Osteoblast (primary cell): ENCODE data around the gene SLC35C1. TPM values are rescaled to one million over a fixed set of nuclear protein-coding genes. Genes with fewer than 3 reads are reported as not detected.

Source experiments
- DNase-seq: peaks from one replicate; pipeline ENCODE4 v3.0.0; 2011; ENCODE audit warnings: low spot score, mixed read lengths; ENCODE audit not compliant: insufficient read length; ENCODE audit errors: missing footprints
- H2AFZ ChIP-seq: 2 replicates; pipeline ENCODE4 v1.6.0; 2011; ENCODE audit warnings: mild to moderate bottlenecking, low read length
- H3K27ac ChIP-seq: 2 replicates; pipeline ENCODE4 v1.5.1; 2011; ENCODE audit warnings: mild to moderate bottlenecking, low read depth, low read length, moderate library complexity
- H3K27me3 ChIP-seq: 2 replicates; pipeline ENCODE4 v1.6.0; 2012; ENCODE audit warnings: mild to moderate bottlenecking, control low read depth, inconsistent platforms, low read length, moderate library complexity; ENCODE audit not compliant: insufficient read depth
- H3K36me3 ChIP-seq: 2 replicates; pipeline ENCODE4 v1.5.1; 2011; ENCODE audit warnings: mild to moderate bottlenecking, low read length, control low read depth, moderate library complexity; ENCODE audit not compliant: insufficient read depth
- H3K4me1 ChIP-seq: 2 replicates; pipeline ENCODE4 v1.5.1; 2011; ENCODE audit warnings: mild to moderate bottlenecking, low read length, control low read depth, moderate library complexity; ENCODE audit not compliant: insufficient read depth
- H3K4me2 ChIP-seq: 2 replicates; pipeline ENCODE4 v1.6.0; 2011; ENCODE audit warnings: mild to moderate bottlenecking, low read length; ENCODE audit not compliant: insufficient read depth
- H3K4me3 ChIP-seq: fragments of 200-600 bp; sonication (generic); 3 replicates; pipeline ENCODE4 v1.5.1; 2012; ENCODE audit warnings: mild to moderate bottlenecking, low read length, inconsistent platforms; ENCODE audit not compliant: insufficient read depth
- H3K79me2 ChIP-seq: 2 replicates; pipeline ENCODE4 v1.6.0; 2012; ENCODE audit warnings: mild to moderate bottlenecking, low read length, control low read depth, inconsistent platforms; ENCODE audit not compliant: insufficient read depth
- H3K9me3 ChIP-seq: 2 replicates; pipeline ENCODE4 v1.5.1; 2011; ENCODE audit warnings: low read depth, low read length, control low read depth
- H4K20me1 ChIP-seq: 2 replicates; pipeline ENCODE4 v1.6.0; 2012; ENCODE audit warnings: mild to moderate bottlenecking, low read length, control low read depth; ENCODE audit not compliant: insufficient read depth
- CTCF ChIP-seq: IDR thresholded peaks from 2 replicates; pipeline ENCODE4 v1.5.1; 2011; ENCODE audit warnings: mild to moderate bottlenecking, low read depth, low read length, moderate library complexity; ENCODE audit errors: extremely low read depth
- total RNA-seq: library from RNA; depleted of rRNA; stranded (reverse); fragments of >200 nt; gene quantifications from 2 replicates; pipeline ENCODE4 v1.2.3, GENCODE V29; 2012

Gene SLC35C1
- total RNA-seq, 1 donor = 12.3 TPM

GRCh38 chr11:45805305-45806071 lies 539 bp downstream of the SLC35C1 start:
- H3K27ac ChIP-seq = peak overlapping the region; percentile 89
- peak overlapping the region; percentile 97 for H3K4me2 ChIP-seq
- peak overlapping the region; percentile 97 for H3K4me3 ChIP-seq
- peaks cover 22% of the 10 kb centered on the region for H3K36me3 ChIP-seq
- H4K20me1 ChIP-seq = peaks cover 43% of the 10 kb centered on the region
- peaks cover 33% of the 10 kb centered on the region for H3K79me2 ChIP-seq
- peak overlapping the region; percentile 90 for H2AFZ ChIP-seq
- peak; percentile 94 for DNase-seq
- H3K9me3 ChIP-seq = no peaks in the 10 kb centered on the region
- H3K4me1 ChIP-seq = peaks cover 23% of the 10 kb centered on the region
- H3K27me3 ChIP-seq = no peaks in the 10 kb centered on the region
- no peak for TF ChIP-seq CTCF

GRCh38 chr11:45806072-45806933 lies 1.4 kb downstream of the SLC35C1 start:
- peaks cover 45% of the 10 kb centered on the region for H4K20me1 ChIP-seq
- H3K27ac ChIP-seq = peak overlapping the region; percentile 89

GRCh38 chr11:45806937-45807791 lies 2.2 kb downstream of the SLC35C1 start:
- Histone ChIP-seq H3K36me3 (peaks cover 33% of the 10 kb centered on the region), H3K4me2 (peak overlapping the region; percentile 97), H2AFZ (no peak overlapping the region), H3K9me3 (no peaks in the 10 kb centered on the region), H3K27ac (no peak overlapping the region), H3K79me2 (peaks cover 33% of the 10 kb centered on the region), H3K27me3 (no peaks in the 10 kb centered on the region), H4K20me1 (peaks cover 50% of the 10 kb centered on the region), H3K4me3 (peak overlapping the region; percentile 97), H3K4me1 (peaks cover 23% of the 10 kb centered on the region)
- no peak for TF ChIP-seq CTCF
- DNase-seq = peak; percentile 53

More at GRCh38 chr11:45806072-45806933, 1.4 kb downstream of the SLC35C1 start:
- no peaks in the 10 kb centered on the region for H3K27me3 ChIP-seq
- H3K4me3 ChIP-seq = peak overlapping the region; percentile 97
- H3K4me2 ChIP-seq = peak overlapping the region; percentile 97
- H3K4me1 ChIP-seq = peaks cover 23% of the 10 kb centered on the region
- peaks cover 33% of the 10 kb centered on the region for H3K79me2 ChIP-seq
- no peak overlapping the region for H2AFZ ChIP-seq
- TF ChIP-seq CTCF = no peak
- H3K9me3 ChIP-seq = no peaks in the 10 kb centered on the region
- DNase-seq = no peak
- H3K36me3 ChIP-seq = peaks cover 30% of the 10 kb centered on the region
